Calu3 (cell line): ENCODE results near the gene STYXL2. TPM values are rescaled to one million over a fixed set of nuclear protein-coding genes. Genes with fewer than 3 reads are reported as not detected.

ENCODE experiments used
- BruUV-seq: library from RNA; stranded (reverse); fragments of 400-500 nt; replicated peaks from 2 replicates; lab custom pipeline; 2021; lab: Mats Ljungman, UMichigan
- CTCF ChIA-PET: fragments of 300-600 bp; sonication (Branson Sonifier 250); formaldehyde crosslinking; loops from one replicate; lab custom pipeline; 2022; ENCODE audit warnings: antibody characterized with exemption; lab: Charles Lee
- DNase-seq: peaks from one replicate; pipeline ENCODE4 v3.0.0; 2022
- H3K27ac Mint-ChIP-seq: one replicate; pipeline ENCODE4 v1.8.0; 2022; ENCODE audit warnings: mixed read lengths; ENCODE audit not compliant: unreplicated experiment
- H3K27me3 Mint-ChIP-seq: one replicate; pipeline ENCODE4 v1.8.0; 2022; ENCODE audit warnings: mixed read lengths; ENCODE audit not compliant: unreplicated experiment
- H3K36me3 Mint-ChIP-seq: one replicate; pipeline ENCODE4 v1.8.0; 2022; ENCODE audit warnings: mild to moderate bottlenecking, moderate library complexity, mixed read lengths; ENCODE audit not compliant: insufficient read depth, unreplicated experiment
- H3K4me1 Mint-ChIP-seq: one replicate; pipeline ENCODE4 v1.8.0; 2022; ENCODE audit warnings: mild to moderate bottlenecking, low read depth, mixed read lengths; ENCODE audit not compliant: unreplicated experiment
- H3K4me3 Mint-ChIP-seq: one replicate; pipeline ENCODE4 v1.8.0; 2022; ENCODE audit warnings: mild to moderate bottlenecking, low read depth, moderate library complexity, mixed read lengths; ENCODE audit not compliant: unreplicated experiment
- H3K9me3 Mint-ChIP-seq: one replicate; pipeline ENCODE4 v1.8.0; 2022; ENCODE audit warnings: low read depth, mixed read lengths; ENCODE audit not compliant: unreplicated experiment
- CTCF ChIP-seq: fragments of 200-600 bp; IDR thresholded peaks from one replicate; pipeline ENCODE4 v1.8.0; 2022; ENCODE audit warnings: antibody characterized with exemption; ENCODE audit not compliant: unreplicated experiment
- intact Hi-C: fragments of 100-400 bp; cut with micrococcal nuclease; formaldehyde crosslinking; loops from one replicate; pipeline ENCODE4 v1.10.0; 2022; ENCODE audit not compliant: unreplicated experiment
- total RNA-seq: library from RNA; stranded (reverse); gene quantifications from 2 replicates; pipeline ENCODE4 v1.2.3, GENCODE V29; 2022

STYXL2 gene
- total RNA-seq, 1 experiment from 2014 or later, result not detected

GRCh38 chr1:167059809-167060107 lies 34.1 kb upstream of the STYXL2 start:
- intact Hi-C loops, result loop anchor here (1.0 to 10.0 kb wide), 3 partner anchors 83 to 582 kb away; no protein-coding TSS in a partner anchor
- no peak for TF ChIP-seq CTCF
- Mint-ChIP-seq H3K27ac (no peak overlapping the region), H3K9me3 (no peaks in the 10 kb centered on the region), H3K4me3 (no peak overlapping the region), H3K36me3 (peaks cover 6% of the 10 kb centered on the region), H3K4me1 (peaks cover 17% of the 10 kb centered on the region), H3K27me3 (no peaks in the 10 kb centered on the region)
- CTCF ChIA-PET, result interaction anchor here (0.7 to 6.5 kb wide), 11 partner anchors 16 to 183 kb away, joined by 3 to 221 read pairs (median 4); partner anchors contain the start of genes POU2F1 and TADA1
- DNase-seq, result no peak
- no TSS peak for BruUV-seq

GRCh38 chr1:167060141-167061072 lies 33.5 kb upstream of the STYXL2 start:
- BruUV-seq, result no TSS peak
- TF ChIP-seq CTCF, result peak; percentile 17
- Mint-ChIP-seq H3K27me3 (no peaks in the 10 kb centered on the region), H3K4me3 (no peak overlapping the region), H3K36me3 (peaks cover 6% of the 10 kb centered on the region), H3K9me3 (no peaks in the 10 kb centered on the region), H3K27ac (no peak overlapping the region), H3K4me1 (peaks cover 17% of the 10 kb centered on the region)
- intact Hi-C loops, result loop anchor here (10.0 kb wide), 1 partner anchor 284 kb away; no protein-coding TSS in a partner anchor
- no peak for DNase-seq
- CTCF ChIA-PET, result interaction anchor here (0.8 to 6.5 kb wide), 8 partner anchors 49 to 184 kb away, joined by 3 to 221 read pairs (median 6); partner anchors contain the start of genes POU2F1 and TADA1

GRCh38 chr1:167061073-167061464 lies 32.8 kb upstream of the STYXL2 start:
- Mint-ChIP-seq H3K4me1 (peaks cover 17% of the 10 kb centered on the region), H3K27me3 (no peaks in the 10 kb centered on the region), H3K9me3 (no peaks in the 10 kb centered on the region), H3K4me3 (no peak overlapping the region), H3K36me3 (peaks cover 6% of the 10 kb centered on the region), H3K27ac (no peak overlapping the region)
- CTCF ChIA-PET, result interaction anchor here (1.3 to 6.5 kb wide), 4 partner anchors 60 to 185 kb away, joined by 3 to 221 read pairs (median 6); partner anchors contain the start of genes POU2F1 and TADA1
- no TSS peak for BruUV-seq
- intact Hi-C loops, result loop anchor here (10.0 kb wide), 1 partner anchor 284 kb away; no protein-coding TSS in a partner anchor
- DNase-seq, result no peak
- no peak for TF ChIP-seq CTCF

- CTCF ChIA-PET, result interaction anchor here (0.6 to 1.3 kb wide), 2 partner anchors 156 to 1531 kb away, joined by 3 to 4 read pairs; partner anchors contain the start of gene POU2F1
- TF ChIP-seq CTCF, result no peak
- Mint-ChIP-seq H3K9me3 (no peaks in the 10 kb centered on the region), H3K36me3 (peaks cover 11% of the 10 kb centered on the region), H3K4me3 (no peak overlapping the region), H3K27me3 (no peaks in the 10 kb centered on the region), H3K27ac (no peak overlapping the region), H3K4me1 (peaks cover 17% of the 10 kb centered on the region)
- intact Hi-C loops, result loop anchor here (5.0 to 10.0 kb wide), 2 partner anchors 280 to 468 kb away; no protein-coding TSS in a partner anchor
- DNase-seq, result no peak
- no TSS peak for BruUV-seq
These were observed 29.3 kb upstream of the STYXL2 start for GRCh38 chr1:167064621-167065020.
